ENCODE data around the gene CCR5AS.

Gene CCR5AS

GRCh38 chr3:46406788-46407611 lies at the start of gene CCR5AS, which contains the start of gene CCRL2:
Gene CCR5AS (minus strand): TSS chr3:46407066.
Gene CCRL2 (plus strand): TSS chr3:46407259. CDS start chr3:46408080, 821 bp downstream.
- Histone ChIP-seq H2AFZ (ENCODE audit: low read depth) (no peak within 1 kb of the TSS), H3K36me3 (ENCODE audit: insufficient read depth) (no peaks in the 10 kb centered on the region), H3K4me1 (ENCODE audit: low read depth, poor library complexity, severe bottlenecking) (no peaks in the 10 kb centered on the region), H4K20me1 (ENCODE audit: insufficient read depth) (no peaks in the 10 kb centered on the region), H3K79me2 (ENCODE audit: insufficient read depth, low read depth) (no peaks in the 10 kb centered on the region), H3K9ac (no peak within 1 kb of the TSS), H3K27me3 (ENCODE audit: insufficient read depth, low read depth) (no peaks in the 10 kb centered on the region), H3K4me3 (IDR thresholded peaks at IDR 0.05; ENCODE audit: insufficient read depth, low read depth, low read length) (no peak within 1 kb of the TSS), H3K4me2 (no peak within 1 kb of the TSS), H3K27ac (no peak within 1 kb of the TSS)
- TF ChIP-seq CTCF (conservative IDR thresholded peaks at IDR 0.05; ENCODE audit: low read depth, low read length), result no peak

GRCh38 chr3:46456118-46456517 lies 49.3 kb upstream of the CCR5AS start:
- H3K4me2 ChIP-seq, result no peak overlapping the region
- no peak overlapping the region for H3K27ac ChIP-seq
- no peaks in the 10 kb centered on the region for H3K27me3 ChIP-seq (ENCODE audit: insufficient read depth, low read depth)
- no peak overlapping the region for H2AFZ ChIP-seq (ENCODE audit: low read depth)
- no peaks in the 10 kb centered on the region for H4K20me1 ChIP-seq (ENCODE audit: insufficient read depth)
- H3K9ac ChIP-seq, result no peak overlapping the region
- no peaks in the 10 kb centered on the region for H3K36me3 ChIP-seq (ENCODE audit: insufficient read depth)
- TF ChIP-seq CTCF (conservative IDR thresholded peaks at IDR 0.05; ENCODE audit: low read depth, low read length), result no peak
- no peaks in the 10 kb centered on the region for H3K79me2 ChIP-seq (ENCODE audit: insufficient read depth, low read depth)
- no peak overlapping the region for H3K4me3 ChIP-seq (IDR thresholded peaks at IDR 0.05; ENCODE audit: insufficient read depth, low read depth, low read length)
- no peaks in the 10 kb centered on the region for H3K4me1 ChIP-seq (ENCODE audit: low read depth, poor library complexity, severe bottlenecking)

- Histone ChIP-seq H3K27me3 (ENCODE audit: insufficient read depth, low read depth) (no peaks in the 10 kb centered on the region), H3K27ac (no peak overlapping the region), H3K4me1 (ENCODE audit: low read depth, poor library complexity, severe bottlenecking) (no peaks in the 10 kb centered on the region), H3K9ac (no peak overlapping the region), H3K79me2 (ENCODE audit: insufficient read depth, low read depth) (no peaks in the 10 kb centered on the region), H2AFZ (ENCODE audit: low read depth) (no peak overlapping the region), H4K20me1 (ENCODE audit: insufficient read depth) (no peaks in the 10 kb centered on the region), H3K4me2 (no peak overlapping the region), H3K4me3 (IDR thresholded peaks at IDR 0.05; ENCODE audit: insufficient read depth, low read depth, low read length) (no peak overlapping the region), H3K36me3 (ENCODE audit: insufficient read depth) (no peaks in the 10 kb centered on the region)
- no peak for TF ChIP-seq CTCF (conservative IDR thresholded peaks at IDR 0.05; ENCODE audit: low read depth, low read length)
Observed at GRCh38 chr3:46455231-46456115, 48.6 kb upstream of the CCR5AS start.

- Histone ChIP-seq H3K4me1 (ENCODE audit: low read depth, poor library complexity, severe bottlenecking) (no peaks in the 10 kb centered on the region), H3K27me3 (ENCODE audit: insufficient read depth, low read depth) (no peaks in the 10 kb centered on the region), H3K9ac (no peak overlapping the region), H3K4me2 (no peak overlapping the region), H3K36me3 (ENCODE audit: insufficient read depth) (no peaks in the 10 kb centered on the region), H4K20me1 (ENCODE audit: insufficient read depth) (no peaks in the 10 kb centered on the region), H3K27ac (no peak overlapping the region), H3K4me3 (IDR thresholded peaks at IDR 0.05; ENCODE audit: insufficient read depth, low read depth, low read length) (no peak overlapping the region), H2AFZ (ENCODE audit: low read depth) (no peak overlapping the region), H3K79me2 (ENCODE audit: insufficient read depth, low read depth) (no peaks in the 10 kb centered on the region)
- TF ChIP-seq CTCF (conservative IDR thresholded peaks at IDR 0.05; ENCODE audit: low read depth, low read length), result no peak
Observed at GRCh38 chr3:46454606-46455005, 47.7 kb upstream of the CCR5AS start.
